Endodermal cell (in vitro differentiated cells): ENCODE measurements around the gene EVL. TPM values are rescaled to one million over a fixed set of nuclear protein-coding genes. Genes with fewer than 3 reads are reported as not detected.

ENCODE experiments used
- DNase-seq: peaks from one replicate; pipeline ENCODE4 v3.0.0-alpha.2; 2017
- H3K27ac ChIP-seq: 2 replicates; pipeline ENCODE4 v1.5.1; 2013; ENCODE audit warnings: mild to moderate bottlenecking, low read depth, low read length, moderate library complexity
- H3K27me3 ChIP-seq: 2 replicates; pipeline ENCODE4 v1.6.1; 2013; ENCODE audit warnings: mild to moderate bottlenecking, low read length, moderate library complexity; ENCODE audit not compliant: insufficient read depth, control insufficient read depth, poor library complexity, severe bottlenecking
- H3K36me3 ChIP-seq: 2 replicates; pipeline ENCODE4 v1.7.0; 2013; ENCODE audit warnings: mild to moderate bottlenecking, low read length, moderate library complexity; ENCODE audit not compliant: control insufficient read depth, insufficient read depth
- H3K4me1 ChIP-seq: one replicate; pipeline ENCODE4 v1.7.0; 2013; ENCODE audit warnings: low read length; ENCODE audit not compliant: control insufficient read depth, insufficient read depth
- H3K4me3 ChIP-seq: 2 replicates; pipeline ENCODE4 v1.5.1; 2013; ENCODE audit warnings: mild to moderate bottlenecking, low read length, moderate library complexity
- H3K9ac ChIP-seq: 2 replicates; pipeline ENCODE4 v1.6.1; 2013; ENCODE audit warnings: mild to moderate bottlenecking, low read length, moderate library complexity; ENCODE audit not compliant: poor library complexity, severe bottlenecking; ENCODE audit errors: extremely low read depth
- H3K9me3 ChIP-seq: 2 replicates; pipeline ENCODE4 v1.6.1; 2013; ENCODE audit warnings: mild to moderate bottlenecking, low read length, moderate library complexity; ENCODE audit not compliant: control insufficient read depth
- H3K27ac Mint-ChIP-seq: 2 replicates; pipeline ENCODE4 v1.8.0; 2020; ENCODE audit warnings: mixed read lengths
- H3K27me3 Mint-ChIP-seq: 2 replicates; pipeline ENCODE4 v1.8.0; 2021; ENCODE audit warnings: mild to moderate bottlenecking, mixed read lengths; ENCODE audit not compliant: insufficient read depth
- H3K36me3 Mint-ChIP-seq: 2 replicates; pipeline ENCODE4 v1.8.0; 2020; ENCODE audit warnings: low read depth, mixed read lengths
- H3K4me1 Mint-ChIP-seq: 2 replicates; pipeline ENCODE4 v1.8.0; 2020; ENCODE audit warnings: mixed read lengths
- H3K4me3 Mint-ChIP-seq: 2 replicates; pipeline ENCODE4 v1.8.0; 2020; ENCODE audit warnings: mild to moderate bottlenecking, moderate library complexity, mixed read lengths
- H3K9me3 Mint-ChIP-seq: 2 replicates; pipeline ENCODE4 v1.8.0; 2020; ENCODE audit warnings: mild to moderate bottlenecking, mixed read lengths
- CTCF ChIP-seq: fragments of 200-600 bp; sonication (generic); conservative IDR thresholded peaks from 2 replicates; pipeline ENCODE4 v1.5.0; 2021; ENCODE audit warnings: antibody characterized with exemption, mild to moderate bottlenecking
- WGBS, 2 experiments: methylation state at CpG; one replicate each; pipeline versions ENCODE4 v1.1.5 to v1.1.7; 2013; ENCODE audit warnings: missing lambda C conversion rate in 2 of 2, mixed read lengths in 1 of 2; ENCODE audit not compliant: insufficient coverage in 1 of 2, insufficient read length in 1 of 2; 5-methylcytosine and 5-hydroxymethylcytosine counted together
- total RNA-seq, 2 donors: library from RNA; stranded (reverse); fragmentation: NEBNext Ultra II Directional in 1 of 2; extraction: Animal tissue kit (Norgen Biotek cat#: 25700) in 1 of 2; gene quantifications; 2 replicates in 1 of 2; 3 replicates in 1 of 2; pipeline ENCODE4 v1.2.1, GENCODE V29; 2021

Gene EVL
- total RNA-seq, 2 donors from 2014 or later: 61.1 to 71.3 TPM

- Mint-ChIP-seq H3K9me3 (no peaks in the 10 kb centered on the region), H3K4me3 (no peak overlapping the region), H3K27me3 (peaks cover 48% of the 10 kb centered on the region), H3K27ac (no peak overlapping the region), H3K4me1 (peaks cover 9% of the 10 kb centered on the region), H3K36me3 (no peaks in the 10 kb centered on the region)
- Histone ChIP-seq H3K9me3 (no peaks in the 10 kb centered on the region), H3K27me3 (peaks cover 19% of the 10 kb centered on the region), H3K9ac (no peak overlapping the region), H3K4me3 (no peak overlapping the region), H3K27ac (peak overlapping the region; percentile 9), H3K4me1 (no peaks in the 10 kb centered on the region), H3K36me3 (no peaks in the 10 kb centered on the region)
- DNase-seq: no peak
- WGBS, 2 experiments: 87% methylated on average over 7 of the region's 7 CpGs
- TF ChIP-seq CTCF: no peak
These were observed 33.5 kb upstream of the EVL start for GRCh38 chr14:100031506-100032281.

- Histone ChIP-seq H3K36me3 (no peaks in the 10 kb centered on the region), H3K27me3 (peaks cover 19% of the 10 kb centered on the region), H3K9me3 (no peaks in the 10 kb centered on the region), H3K9ac (no peak overlapping the region), H3K4me1 (no peaks in the 10 kb centered on the region), H3K27ac (no peak overlapping the region), H3K4me3 (no peak overlapping the region)
- Mint-ChIP-seq H3K4me3 (no peak overlapping the region), H3K36me3 (no peaks in the 10 kb centered on the region), H3K9me3 (no peaks in the 10 kb centered on the region), H3K27me3 (peaks cover 40% of the 10 kb centered on the region), H3K27ac (no peak overlapping the region), H3K4me1 (peaks cover 9% of the 10 kb centered on the region)
- WGBS, 2 experiments: 92% methylated on average over 1 of the region's 1 CpG; no CpG with 5 or more reads in 1 of the 2 experiments
- DNase-seq: no peak
- TF ChIP-seq CTCF: no peak
These were observed 32.5 kb upstream of the EVL start for GRCh38 chr14:100032738-100033137.

- Histone ChIP-seq H3K4me3 (no peak overlapping the region), H3K4me1 (no peaks in the 10 kb centered on the region), H3K9ac (no peak overlapping the region), H3K9me3 (no peaks in the 10 kb centered on the region), H3K27me3 (peaks cover 19% of the 10 kb centered on the region), H3K36me3 (no peaks in the 10 kb centered on the region), H3K27ac (no peak overlapping the region)
- H3K27ac Mint-ChIP-seq: no peak overlapping the region
- no peaks in the 10 kb centered on the region for H3K36me3 Mint-ChIP-seq
- peaks cover 9% of the 10 kb centered on the region for H3K4me1 Mint-ChIP-seq
- WGBS, 2 experiments: 87 to 94% methylated on average over 2 to 5 of the region's 5 CpGs
- H3K4me3 Mint-ChIP-seq: no peak overlapping the region
- DNase-seq: no peak
- peaks cover 32% of the 10 kb centered on the region for H3K27me3 Mint-ChIP-seq
- TF ChIP-seq CTCF: no peak
- H3K9me3 Mint-ChIP-seq: no peaks in the 10 kb centered on the region
These were observed 31.7 kb upstream of the EVL start for GRCh38 chr14:100033347-100034075.
